Mesendoderm (in vitro differentiated cells): ENCODE measurements around the gene GHRH.

Experiments used
- DNase-seq: peaks from one replicate; pipeline ENCODE4 v3.0.0; 2013
- H2AK5ac ChIP-seq: 2 replicates; pipeline ENCODE4 v1.6.1; 2013; ENCODE audit warnings: low read length, inconsistent platforms
- H2BK120ac ChIP-seq: 2 replicates; pipeline ENCODE4 v1.6.1; 2013; ENCODE audit warnings: low read depth, mild to moderate bottlenecking, low read length, moderate library complexity, mixed read lengths
- H2BK15ac ChIP-seq: replicated peaks from 2 replicates; pipeline ENCODE4 v1.6.1; 2013; ENCODE audit warnings: low read depth, mild to moderate bottlenecking, moderate library complexity
- H2BK5ac ChIP-seq: 2 replicates; pipeline ENCODE4 v1.6.1; 2013; ENCODE audit warnings: low read length, inconsistent platforms
- H3K18ac ChIP-seq: 2 replicates; pipeline ENCODE4 v1.6.1; 2013; ENCODE audit warnings: mild to moderate bottlenecking, low read length, mixed read lengths
- H3K23ac ChIP-seq: one replicate; pipeline ENCODE4 v1.6.1; 2013; ENCODE audit warnings: low read length
- H3K27ac ChIP-seq: 2 replicates; pipeline ENCODE4 v1.5.1; 2013; ENCODE audit warnings: low read depth, mild to moderate bottlenecking, inconsistent platforms, low read length, moderate library complexity
- H3K27me3 ChIP-seq: 2 replicates; pipeline ENCODE4 v1.6.1; 2013; ENCODE audit warnings: low read length, control low read depth, mild to moderate bottlenecking, inconsistent platforms; ENCODE audit not compliant: insufficient read depth, poor library complexity
- H3K36me3 ChIP-seq: 2 replicates; pipeline ENCODE4 v1.6.1; 2013; ENCODE audit warnings: low read length, inconsistent platforms; ENCODE audit not compliant: control insufficient read depth, insufficient read depth
- H3K4ac ChIP-seq: one replicate; pipeline ENCODE4 v1.6.1; 2013; ENCODE audit warnings: low read depth, mild to moderate bottlenecking, low read length, moderate library complexity
- H3K4me1 ChIP-seq: 2 replicates; pipeline ENCODE4 v1.6.1; 2013; ENCODE audit warnings: low read depth, low read length, inconsistent platforms; ENCODE audit not compliant: control insufficient read depth
- H3K4me2 ChIP-seq: 2 replicates; pipeline ENCODE4 v1.6.1; 2013; ENCODE audit warnings: low read length
- H3K4me3 ChIP-seq: 2 replicates; pipeline ENCODE4 v1.5.1; 2013; ENCODE audit warnings: mild to moderate bottlenecking, low read length
- H3K56ac ChIP-seq: one replicate; pipeline ENCODE4 v1.6.1; 2013; ENCODE audit warnings: low read length
- H3K79me1 ChIP-seq: 2 replicates; pipeline ENCODE4 v1.6.1; 2013; ENCODE audit warnings: low read length, inconsistent platforms
- H3K79me2 ChIP-seq: 2 replicates; pipeline ENCODE4 v1.6.1; 2013; ENCODE audit warnings: mild to moderate bottlenecking, low read length; ENCODE audit not compliant: control insufficient read depth, insufficient read depth
- H3K9ac ChIP-seq: 2 replicates; pipeline ENCODE4 v1.6.1; 2013; ENCODE audit warnings: low read length, inconsistent platforms
- H4K5ac ChIP-seq: one replicate; pipeline ENCODE4 v1.6.1; 2013; ENCODE audit warnings: low read length
- H4K8ac ChIP-seq: one replicate; pipeline ENCODE4 v1.6.1; 2013; ENCODE audit warnings: low read depth, mild to moderate bottlenecking, control low read depth, low read length, moderate library complexity
- WGBS: extraction: QIAGEN DNeasy Blood & Tissue Kit; methylation state at CpG from one replicate; pipeline ENCODE4 v1.1.7; 2013; ENCODE audit warnings: low lambda C conversion rate, missing lambda C conversion rate; ENCODE audit not compliant: insufficient coverage; ENCODE audit errors: extremely low coverage; 5-methylcytosine and 5-hydroxymethylcytosine counted together

GHRH gene

GRCh38 chr20:37280403-37280802 lies 18.8 kb upstream of the GHRH start:
- no peak overlapping the region for H2AK5ac ChIP-seq
- H3K27ac ChIP-seq: no peak overlapping the region
- no peak overlapping the region for H2BK120ac ChIP-seq
- no CpG with 5 or more reads among the region's 8 CpGs for WGBS
- no peaks in the 10 kb centered on the region for H3K36me3 ChIP-seq
- H3K23ac ChIP-seq: no peak overlapping the region
- no peak overlapping the region for H4K5ac ChIP-seq
- no peak overlapping the region for H3K4me2 ChIP-seq
- H3K18ac ChIP-seq: no peak overlapping the region
- no peak overlapping the region for H2BK15ac ChIP-seq
- H3K4me3 ChIP-seq: no peak overlapping the region
- H3K27me3 ChIP-seq: no peaks in the 10 kb centered on the region
- H3K4ac ChIP-seq: no peak overlapping the region
- H4K8ac ChIP-seq: no peak overlapping the region
- no peaks in the 10 kb centered on the region for H3K79me2 ChIP-seq
- no peak overlapping the region for H3K56ac ChIP-seq
- H3K79me1 ChIP-seq: no peaks in the 10 kb centered on the region
- H3K9ac ChIP-seq: no peak overlapping the region
- H3K4me1 ChIP-seq: no peaks in the 10 kb centered on the region
- no peak overlapping the region for H2BK5ac ChIP-seq
- DNase-seq: no peak

- Histone ChIP-seq H4K8ac (no peak overlapping the region), H3K36me3 (no peaks in the 10 kb centered on the region), H2BK5ac (no peak overlapping the region), H3K4me2 (no peak overlapping the region), H2AK5ac (no peak overlapping the region), H3K4me3 (no peak overlapping the region), H2BK15ac (no peak overlapping the region), H3K4ac (no peak overlapping the region), H3K56ac (no peak overlapping the region), H3K79me1 (no peaks in the 10 kb centered on the region), H3K4me1 (no peaks in the 10 kb centered on the region), H3K18ac (no peak overlapping the region), H3K23ac (no peak overlapping the region), H4K5ac (no peak overlapping the region), H3K79me2 (no peaks in the 10 kb centered on the region), H3K27ac (no peak overlapping the region), H2BK120ac (no peak overlapping the region), H3K27me3 (no peaks in the 10 kb centered on the region), H3K9ac (no peak overlapping the region)
- WGBS: no CpG with 5 or more reads among the region's 8 CpGs
- no peak for DNase-seq
These were observed 18.2 kb upstream of the GHRH start for GRCh38 chr20:37279820-37280219.

GRCh38 chr20:37278966-37279590 lies 17.5 kb upstream of the GHRH start:
- H3K4me3 ChIP-seq: no peak overlapping the region
- no peak overlapping the region for H3K56ac ChIP-seq
- WGBS: no CpG with 5 or more reads among the region's 12 CpGs
- no peak overlapping the region for H3K18ac ChIP-seq
- no peaks in the 10 kb centered on the region for H3K27me3 ChIP-seq
- no peak overlapping the region for H3K9ac ChIP-seq
- H3K36me3 ChIP-seq: no peaks in the 10 kb centered on the region
- no peak overlapping the region for H3K4ac ChIP-seq
- DNase-seq: peak; percentile 28
- H3K79me1 ChIP-seq: no peaks in the 10 kb centered on the region
- H4K8ac ChIP-seq: no peak overlapping the region
- H2BK5ac ChIP-seq: no peak overlapping the region
- no peaks in the 10 kb centered on the region for H3K4me1 ChIP-seq
- no peak overlapping the region for H3K4me2 ChIP-seq
- no peak overlapping the region for H2AK5ac ChIP-seq
- no peak overlapping the region for H4K5ac ChIP-seq
- no peak overlapping the region for H3K27ac ChIP-seq
- no peak overlapping the region for H2BK15ac ChIP-seq
- H2BK120ac ChIP-seq: no peak overlapping the region
- no peak overlapping the region for H3K23ac ChIP-seq
- H3K79me2 ChIP-seq: no peaks in the 10 kb centered on the region

- no peak overlapping the region for H3K56ac ChIP-seq
- no peak overlapping the region for H3K4me3 ChIP-seq
- no peak overlapping the region for H3K4ac ChIP-seq
- no peak overlapping the region for H2BK120ac ChIP-seq
- H3K4me2 ChIP-seq: no peak overlapping the region
- no peaks in the 10 kb centered on the region for H3K79me1 ChIP-seq
- no peak overlapping the region for H4K8ac ChIP-seq
- no peak overlapping the region for H2BK15ac ChIP-seq
- no CpG with 5 or more reads among the region's 2 CpGs for WGBS
- DNase-seq: no peak
- no peak overlapping the region for H3K27ac ChIP-seq
- no peak overlapping the region for H3K18ac ChIP-seq
- H4K5ac ChIP-seq: no peak overlapping the region
- no peaks in the 10 kb centered on the region for H3K4me1 ChIP-seq
- no peak overlapping the region for H2BK5ac ChIP-seq
- H3K36me3 ChIP-seq: no peaks in the 10 kb centered on the region
- no peaks in the 10 kb centered on the region for H3K79me2 ChIP-seq
- H3K27me3 ChIP-seq: no peaks in the 10 kb centered on the region
- H2AK5ac ChIP-seq: no peak overlapping the region
- H3K23ac ChIP-seq: no peak overlapping the region
- H3K9ac ChIP-seq: no peak overlapping the region
These were observed 15.6 kb upstream of the GHRH start for GRCh38 chr20:37277253-37277593.

GRCh38 chr20:37276494-37277252 lies 15.1 kb upstream of the GHRH start:
- no peak overlapping the region for H2BK5ac ChIP-seq
- H2BK120ac ChIP-seq: no peak overlapping the region
- no peak overlapping the region for H3K18ac ChIP-seq
- no peak overlapping the region for H2BK15ac ChIP-seq
- no peaks in the 10 kb centered on the region for H3K27me3 ChIP-seq
- no peaks in the 10 kb centered on the region for H3K79me2 ChIP-seq
- no peak overlapping the region for H3K4ac ChIP-seq
- no peak overlapping the region for H3K23ac ChIP-seq
- no peak overlapping the region for H4K5ac ChIP-seq
- H2AK5ac ChIP-seq: no peak overlapping the region
- no peak overlapping the region for H3K4me3 ChIP-seq
- H3K4me1 ChIP-seq: no peaks in the 10 kb centered on the region
- no peak overlapping the region for H3K9ac ChIP-seq
- H3K79me1 ChIP-seq: no peaks in the 10 kb centered on the region
- H4K8ac ChIP-seq: no peak overlapping the region
- H3K36me3 ChIP-seq: no peaks in the 10 kb centered on the region
- H3K4me2 ChIP-seq: no peak overlapping the region
- no peak for DNase-seq
- no CpG with 5 or more reads among the region's 15 CpGs for WGBS
- H3K27ac ChIP-seq: no peak overlapping the region
- H3K56ac ChIP-seq: no peak overlapping the region
